KOPT-K1 (cell line): ENCODE results near the gene TNFRSF19.
"Not testable (repeated sequence)": the region's sequence is repeated elsewhere in the genome, so short reads cannot be mapped to it uniquely, and the experiment has no call there.

Experiments
- H3K27ac ChIP-seq: fragments of 200-600 bp; sonication (generic); 2 replicates; pipeline ENCODE4 v1.5.1; 2016; ENCODE audit warnings: antibody characterized with exemption, mild to moderate bottlenecking, low read depth, low read length; ENCODE audit not compliant: poor library complexity, severe bottlenecking
- H3K36me3 ChIP-seq: fragments of 200-600 bp; sonication (generic); 2 replicates; pipeline ENCODE4 v1.5.1; 2017; ENCODE audit warnings: antibody characterized with exemption, mild to moderate bottlenecking, low read length, moderate library complexity; ENCODE audit not compliant: insufficient read depth
- H3K9me3 ChIP-seq: fragments of 200-600 bp; sonication (generic); 2 replicates; pipeline ENCODE4 v1.5.1; 2017; ENCODE audit warnings: antibody characterized with exemption, low read length, mild to moderate bottlenecking; ENCODE audit not compliant: insufficient read depth, poor library complexity, severe bottlenecking

The TNFRSF19 gene

GRCh38 chr13:23668562-23668961 lies 98.3 kb downstream of the TNFRSF19 start:
- no peaks in the 10 kb centered on the region for H3K36me3 ChIP-seq
- H3K9me3 ChIP-seq = no peaks in the 10 kb centered on the region
- no peak overlapping the region for H3K27ac ChIP-seq

- no peaks in the 10 kb centered on the region for H3K36me3 ChIP-seq
- no peaks in the 10 kb centered on the region for H3K9me3 ChIP-seq
- H3K27ac ChIP-seq = no peak overlapping the region
Observed at GRCh38 chr13:23670793-23671192, 100.6 kb downstream of the TNFRSF19 start.

GRCh38 chr13:23671377-23671776 lies 101.2 kb downstream of the TNFRSF19 start:
- Histone ChIP-seq H3K27ac (no peak overlapping the region), H3K9me3 (no peaks in the 10 kb centered on the region), H3K36me3 (no peaks in the 10 kb centered on the region)

- H3K9me3 ChIP-seq = no peaks in the 10 kb centered on the region
- no peaks in the 10 kb centered on the region for H3K36me3 ChIP-seq
- no peak overlapping the region for H3K27ac ChIP-seq
Observed at GRCh38 chr13:23671897-23672296, 101.7 kb downstream of the TNFRSF19 start.

GRCh38 chr13:23672616-23673015 lies 102.4 kb downstream of the TNFRSF19 start:
- Histone ChIP-seq H3K36me3 (no peaks in the 10 kb centered on the region), H3K27ac (no peak overlapping the region), H3K9me3 (no peaks in the 10 kb centered on the region)

- Histone ChIP-seq H3K9me3 (no peaks in the 10 kb centered on the region), H3K27ac (no peak overlapping the region), H3K36me3 (no peaks in the 10 kb centered on the region)
Observed at GRCh38 chr13:23673354-23673753, 103.1 kb downstream of the TNFRSF19 start.

GRCh38 chr13:23673867-23674605 lies 103.8 kb downstream of the TNFRSF19 start:
- Histone ChIP-seq H3K27ac (no peak overlapping the region), H3K9me3 (no peaks in the 10 kb centered on the region), H3K36me3 (no peaks in the 10 kb centered on the region)

- no peak overlapping the region for H3K27ac ChIP-seq
- no peaks in the 10 kb centered on the region for H3K36me3 ChIP-seq
- H3K9me3 ChIP-seq = no peaks in the 10 kb centered on the region
Observed at GRCh38 chr13:23674795-23675640, 104.8 kb downstream of the TNFRSF19 start.

- not testable (repeated sequence) for H3K36me3 ChIP-seq, H3K27ac ChIP-seq, H3K9me3 ChIP-seq
Observed at GRCh38 chr13:23677679-23678288, 107.6 kb downstream of the TNFRSF19 start.

GRCh38 chr13:23678795-23679194 lies 108.6 kb downstream of the TNFRSF19 start:
- Histone ChIP-seq H3K9me3 (peaks cover 3% of the 10 kb centered on the region), H3K36me3 (no peaks in the 10 kb centered on the region), H3K27ac (no peak overlapping the region)

GRCh38 chr13:23679220-23679619 lies 109.0 kb downstream of the TNFRSF19 start:
- Histone ChIP-seq H3K27ac (no peak overlapping the region), H3K9me3 (peaks cover 7% of the 10 kb centered on the region), H3K36me3 (no peaks in the 10 kb centered on the region)

GRCh38 chr13:23680845-23681669 lies 110.8 kb downstream of the TNFRSF19 start:
- Histone ChIP-seq H3K9me3 (peaks cover 26% of the 10 kb centered on the region), H3K27ac (no peak overlapping the region), H3K36me3 (no peaks in the 10 kb centered on the region)

GRCh38 chr13:23683084-23683483 lies 112.9 kb downstream of the TNFRSF19 start:
- Histone ChIP-seq H3K27ac (no peak overlapping the region), H3K36me3 (no peaks in the 10 kb centered on the region), H3K9me3 (peaks cover 26% of the 10 kb centered on the region)

- Histone ChIP-seq H3K9me3 (peaks cover 26% of the 10 kb centered on the region), H3K36me3 (no peaks in the 10 kb centered on the region), H3K27ac (no peak overlapping the region)
Observed at GRCh38 chr13:23684647-23685046, 114.4 kb downstream of the TNFRSF19 start.

- Histone ChIP-seq H3K36me3 (no peaks in the 10 kb centered on the region), H3K9me3 (peaks cover 26% of the 10 kb centered on the region), H3K27ac (no peak overlapping the region)
Observed at GRCh38 chr13:23685416-23685815, 115.2 kb downstream of the TNFRSF19 start.
